ENCODE measurements around the gene GAGE12G.
"Not testable (repeated sequence)": the region's sequence is repeated elsewhere in the genome, so short reads cannot be mapped to it uniquely, and the experiment has no call there.

GAGE12G gene

GRCh38 chrX:49570100-49570499 is at the start of gene GAGE12G:
GAGE12G (plus strand) TSS chrX:49570400; CDS start chrX:49571555, 1,155 bp downstream.
- not testable (repeated sequence) for H3K9ac ChIP-seq (ENCODE audit: low read depth in 1 of 2, low read length in 2 of 2); H3K9me3 ChIP-seq (ENCODE audit: control insufficient read depth in 1 of 2, low read length in 2 of 2); H3K36me3 ChIP-seq (ENCODE audit: control insufficient read depth in 1 of 2, insufficient read depth in 2 of 2, low read length in 2 of 2); H3K4me3 ChIP-seq (ENCODE audit: low read depth in 1 of 2, low read length in 2 of 2); H3K4me1 ChIP-seq (ENCODE audit: control insufficient read depth in 1 of 2, insufficient read depth in 2 of 2, low read length in 2 of 2); H3K27ac ChIP-seq (ENCODE audit: low read depth, low read length); H3K27me3 ChIP-seq (ENCODE audit: control insufficient read depth in 1 of 2, insufficient read depth in 2 of 2, low read length in 2 of 2)

DNA sequence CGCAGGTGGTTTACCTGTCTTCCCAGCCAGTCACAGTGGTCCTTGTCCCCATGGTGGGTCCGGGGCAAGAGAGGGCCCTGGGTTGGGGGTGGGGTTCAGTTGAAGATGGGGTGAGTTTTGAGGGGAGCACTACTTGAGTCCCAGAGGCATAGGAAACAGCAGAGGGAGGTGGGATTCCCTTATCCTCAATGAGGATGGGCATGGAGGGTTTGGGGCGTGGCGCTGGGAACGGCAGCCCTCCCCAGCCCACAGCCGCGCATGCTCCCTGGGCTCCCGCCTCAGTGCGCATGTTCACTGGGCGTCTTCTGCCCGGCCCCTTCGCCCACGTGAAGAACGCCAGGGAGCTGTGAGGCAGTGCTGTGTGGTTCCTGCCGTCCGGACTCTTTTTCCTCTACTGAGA is 38.3 kb upstream of the GAGE12G start, which contains the start of gene GAGE12C:
Gene GAGE12C, plus strand, starts transcription at position 301 of the 400 bp plus-strand sequence. CDS start 1,155 bp downstream, outside the sequence.
- not testable (repeated sequence) for H3K27me3 ChIP-seq (ENCODE audit: control insufficient read depth in 1 of 2, insufficient read depth in 2 of 2, low read length in 2 of 2); H3K36me3 ChIP-seq (ENCODE audit: control insufficient read depth in 1 of 2, insufficient read depth in 2 of 2, low read length in 2 of 2)

GRCh38 chrX:49541433-49541832 is 28.8 kb upstream of the GAGE12G start, which contains the start of gene GAGE12D:
GAGE12D (plus strand) TSS chrX:49541733; CDS start chrX:49542888, 1,155 bp downstream.
- not testable (repeated sequence) for H3K4me3 ChIP-seq (ENCODE audit: low read depth in 1 of 2, low read length in 2 of 2); H3K9me3 ChIP-seq (ENCODE audit: control insufficient read depth in 1 of 2, low read length in 2 of 2); H3K4me1 ChIP-seq (ENCODE audit: control insufficient read depth in 1 of 2, insufficient read depth in 2 of 2, low read length in 2 of 2); H3K9ac ChIP-seq (ENCODE audit: low read depth in 1 of 2, low read length in 2 of 2); H3K27me3 ChIP-seq (ENCODE audit: control insufficient read depth in 1 of 2, insufficient read depth in 2 of 2, low read length in 2 of 2); H3K36me3 ChIP-seq (ENCODE audit: control insufficient read depth in 1 of 2, insufficient read depth in 2 of 2, low read length in 2 of 2); H3K27ac ChIP-seq (ENCODE audit: low read depth, low read length)

More for the DNA sequence above, 38.3 kb upstream of the GAGE12G start, which contains the start of gene GAGE12C:
- H3K9me3 ChIP-seq (ENCODE audit: control insufficient read depth in 1 of 2, low read length in 2 of 2); H3K27ac ChIP-seq (ENCODE audit: low read depth, low read length); H3K9ac ChIP-seq (ENCODE audit: low read depth in 1 of 2, low read length in 2 of 2); H3K4me1 ChIP-seq (ENCODE audit: control insufficient read depth in 1 of 2, insufficient read depth in 2 of 2, low read length in 2 of 2); H3K4me3 ChIP-seq (ENCODE audit: low read depth in 1 of 2, low read length in 2 of 2): not testable (repeated sequence)

- H3K27ac ChIP-seq (ENCODE audit: low read depth, low read length); H3K36me3 ChIP-seq (ENCODE audit: control insufficient read depth in 1 of 2, insufficient read depth in 2 of 2, low read length in 2 of 2); H3K4me3 ChIP-seq (ENCODE audit: low read depth in 1 of 2, low read length in 2 of 2); H3K27me3 ChIP-seq (ENCODE audit: control insufficient read depth in 1 of 2, insufficient read depth in 2 of 2, low read length in 2 of 2); H3K9me3 ChIP-seq (ENCODE audit: control insufficient read depth in 1 of 2, low read length in 2 of 2); H3K4me1 ChIP-seq (ENCODE audit: control insufficient read depth in 1 of 2, insufficient read depth in 2 of 2, low read length in 2 of 2); H3K9ac ChIP-seq (ENCODE audit: low read depth in 1 of 2, low read length in 2 of 2): not testable (repeated sequence)
Observed at GRCh38 chrX:49550989-49551388, 19.2 kb upstream of the GAGE12G start, which contains the start of gene GAGE12E. GAGE12E (plus strand) TSS chrX:49551289; CDS start chrX:49552444, 1,155 bp downstream.

- H3K9me3 ChIP-seq (ENCODE audit: control insufficient read depth in 1 of 2, low read length in 2 of 2); H3K4me3 ChIP-seq (ENCODE audit: low read depth in 1 of 2, low read length in 2 of 2); H3K27ac ChIP-seq (ENCODE audit: low read depth, low read length); H3K4me1 ChIP-seq (ENCODE audit: control insufficient read depth in 1 of 2, insufficient read depth in 2 of 2, low read length in 2 of 2); H3K27me3 ChIP-seq (ENCODE audit: control insufficient read depth in 1 of 2, insufficient read depth in 2 of 2, low read length in 2 of 2); H3K36me3 ChIP-seq (ENCODE audit: control insufficient read depth in 1 of 2, insufficient read depth in 2 of 2, low read length in 2 of 2); H3K9ac ChIP-seq (ENCODE audit: low read depth in 1 of 2, low read length in 2 of 2): not testable (repeated sequence)
Observed at GRCh38 chrX:49560542-49560941, 9.7 kb upstream of the GAGE12G start, which contains the start of gene GAGE12F. GAGE12F (plus strand) TSS chrX:49560842; CDS start chrX:49561997, 1,155 bp downstream.

DNA sequence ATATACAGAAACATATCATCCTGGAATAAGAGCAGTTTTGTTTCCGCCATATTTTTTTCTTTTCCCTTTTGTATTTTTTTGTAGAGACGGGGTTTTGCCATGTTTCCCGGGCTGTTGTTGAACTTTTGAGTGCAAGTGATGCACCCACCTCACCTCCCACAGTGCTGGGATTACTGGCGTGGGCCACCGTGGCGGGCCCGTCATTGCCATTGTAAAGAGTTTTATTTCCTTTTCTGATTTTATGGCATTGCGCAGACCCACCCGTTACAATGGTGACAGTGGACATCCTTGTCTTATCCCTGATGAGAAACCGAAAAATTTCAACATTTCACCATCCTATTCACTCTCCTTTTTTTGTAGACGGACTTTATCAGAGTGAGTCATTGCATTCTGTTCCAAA is 1.5 kb upstream of the GAGE12G start:
- H3K9me3 ChIP-seq (ENCODE audit: control insufficient read depth in 1 of 2, low read length in 2 of 2); H3K9ac ChIP-seq (ENCODE audit: low read depth in 1 of 2, low read length in 2 of 2): not testable (repeated sequence)

DNA sequence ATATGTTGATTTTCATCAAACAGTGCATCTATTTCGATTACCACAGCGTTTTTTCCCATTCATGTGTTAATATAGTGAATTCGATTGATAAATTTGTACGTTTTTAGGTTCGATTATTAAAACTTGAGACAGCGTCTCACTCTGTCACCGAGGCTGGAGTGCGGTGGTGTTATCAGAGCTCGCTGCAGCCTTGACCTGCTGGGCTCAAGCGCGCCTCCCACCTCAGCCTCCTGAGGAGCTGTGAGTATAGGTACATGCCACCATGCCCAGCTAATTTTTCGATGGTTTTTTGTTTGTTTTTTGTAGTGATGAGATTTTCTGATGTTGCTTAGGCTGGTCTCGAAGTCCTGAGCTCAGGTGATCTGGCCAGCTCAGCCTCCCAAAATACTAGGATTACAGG is 1.0 kb upstream of the GAGE12G start:
- not testable (repeated sequence) for H3K9me3 ChIP-seq (ENCODE audit: control insufficient read depth in 1 of 2, low read length in 2 of 2); H3K27me3 ChIP-seq (ENCODE audit: control insufficient read depth in 1 of 2, insufficient read depth in 2 of 2, low read length in 2 of 2); H3K9ac ChIP-seq (ENCODE audit: low read depth in 1 of 2, low read length in 2 of 2); H3K36me3 ChIP-seq (ENCODE audit: control insufficient read depth in 1 of 2, insufficient read depth in 2 of 2, low read length in 2 of 2); H3K4me3 ChIP-seq (ENCODE audit: low read depth in 1 of 2, low read length in 2 of 2); H3K27ac ChIP-seq (ENCODE audit: low read depth, low read length); H3K4me1 ChIP-seq (ENCODE audit: control insufficient read depth in 1 of 2, insufficient read depth in 2 of 2, low read length in 2 of 2)

More for the DNA sequence above, 1.5 kb upstream of the GAGE12G start:
- H3K27ac ChIP-seq (ENCODE audit: low read depth, low read length); H3K4me3 ChIP-seq (ENCODE audit: low read depth in 1 of 2, low read length in 2 of 2); H3K36me3 ChIP-seq (ENCODE audit: control insufficient read depth in 1 of 2, insufficient read depth in 2 of 2, low read length in 2 of 2); H3K4me1 ChIP-seq (ENCODE audit: control insufficient read depth in 1 of 2, insufficient read depth in 2 of 2, low read length in 2 of 2); H3K27me3 ChIP-seq (ENCODE audit: control insufficient read depth in 1 of 2, insufficient read depth in 2 of 2, low read length in 2 of 2): not testable (repeated sequence)

DNA sequence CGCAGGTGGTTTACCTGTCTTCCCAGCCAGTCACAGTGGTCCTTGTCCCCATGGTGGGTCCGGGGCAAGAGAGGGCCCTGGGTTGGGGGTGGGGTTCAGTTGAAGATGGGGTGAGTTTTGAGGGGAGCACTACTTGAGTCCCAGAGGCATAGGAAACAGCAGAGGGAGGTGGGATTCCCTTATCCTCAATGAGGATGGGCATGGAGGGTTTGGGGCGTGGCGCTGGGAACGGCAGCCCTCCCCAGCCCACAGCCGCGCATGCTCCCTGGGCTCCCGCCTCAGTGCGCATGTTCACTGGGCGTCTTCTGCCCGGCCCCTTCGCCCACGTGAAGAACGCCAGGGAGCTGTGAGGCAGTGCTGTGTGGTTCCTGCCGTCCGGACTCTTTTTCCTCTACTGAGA is 9.4 kb downstream of the GAGE12G start, which contains the start of gene GAGE12H:
Gene GAGE12H, plus strand, starts transcription at position 301 of the 400 bp plus-strand sequence. CDS start 1,155 bp downstream, outside the sequence.
- not testable (repeated sequence) for H3K27me3 ChIP-seq (ENCODE audit: control insufficient read depth in 1 of 2, insufficient read depth in 2 of 2, low read length in 2 of 2); H3K9me3 ChIP-seq (ENCODE audit: control insufficient read depth in 1 of 2, low read length in 2 of 2); H3K27ac ChIP-seq (ENCODE audit: low read depth, low read length); H3K4me1 ChIP-seq (ENCODE audit: control insufficient read depth in 1 of 2, insufficient read depth in 2 of 2, low read length in 2 of 2); H3K9ac ChIP-seq (ENCODE audit: low read depth in 1 of 2, low read length in 2 of 2); H3K4me3 ChIP-seq (ENCODE audit: low read depth in 1 of 2, low read length in 2 of 2); H3K36me3 ChIP-seq (ENCODE audit: control insufficient read depth in 1 of 2, insufficient read depth in 2 of 2, low read length in 2 of 2)

- H3K27ac ChIP-seq (ENCODE audit: low read depth, low read length); H3K4me1 ChIP-seq (ENCODE audit: control insufficient read depth in 1 of 2, insufficient read depth in 2 of 2, low read length in 2 of 2); H3K9ac ChIP-seq (ENCODE audit: low read depth in 1 of 2, low read length in 2 of 2); H3K36me3 ChIP-seq (ENCODE audit: control insufficient read depth in 1 of 2, insufficient read depth in 2 of 2, low read length in 2 of 2); H3K9me3 ChIP-seq (ENCODE audit: control insufficient read depth in 1 of 2, low read length in 2 of 2); H3K27me3 ChIP-seq (ENCODE audit: control insufficient read depth in 1 of 2, insufficient read depth in 2 of 2, low read length in 2 of 2); H3K4me3 ChIP-seq (ENCODE audit: low read depth in 1 of 2, low read length in 2 of 2): not testable (repeated sequence)
Observed at GRCh38 chrX:49589196-49589595, 19.0 kb downstream of the GAGE12G start, which contains the start of gene GAGE2A. GAGE2A (plus strand) TSS chrX:49589496; CDS start chrX:49590651, 1,155 bp downstream.

GRCh38 chrX:49589769-49590478 is 19.7 kb downstream of the GAGE12G start:
- not testable (repeated sequence) for H3K4me3 ChIP-seq (ENCODE audit: low read depth in 1 of 2, low read length in 2 of 2); H3K4me1 ChIP-seq (ENCODE audit: control insufficient read depth in 1 of 2, insufficient read depth in 2 of 2, low read length in 2 of 2); H3K27ac ChIP-seq (ENCODE audit: low read depth, low read length); H3K9me3 ChIP-seq (ENCODE audit: control insufficient read depth in 1 of 2, low read length in 2 of 2); H3K9ac ChIP-seq (ENCODE audit: low read depth in 1 of 2, low read length in 2 of 2); H3K27me3 ChIP-seq (ENCODE audit: control insufficient read depth in 1 of 2, insufficient read depth in 2 of 2, low read length in 2 of 2); H3K36me3 ChIP-seq (ENCODE audit: control insufficient read depth in 1 of 2, insufficient read depth in 2 of 2, low read length in 2 of 2)
